Caco-2 (cell line): ENCODE data around the gene RUNX1. TPM values are rescaled to one million over a fixed set of nuclear protein-coding genes. Genes with fewer than 3 reads are reported as not detected.

Experiments used
- Bru-seq: library from RNA; stranded (reverse); fragments of 400-500 nt; gene quantifications from one replicate; lab custom pipeline; 2021; lab: Mats Ljungman, UMichigan
- BruChase-seq, 2 experiments: library from RNA; stranded (reverse); fragments of 400-500 nt; gene quantifications; one replicate each; lab custom pipeline; 2021; lab: Mats Ljungman, UMichigan
- BruUV-seq: library from RNA; stranded (reverse); fragments of 400-500 nt; replicated peaks from 2 replicates; lab custom pipeline; 2021; lab: Mats Ljungman, UMichigan
- CTCF ChIA-PET: fragments of 300-600 bp; sonication (Branson Sonifier 250); formaldehyde crosslinking; loops from one replicate; lab custom pipeline; 2022; ENCODE audit warnings: antibody characterized with exemption; lab: Charles Lee
- POLR2A ChIA-PET: fragments of 300-600 bp; sonication (Branson Sonifier 250); formaldehyde crosslinking; loops from one replicate; lab custom pipeline; 2022; ENCODE audit warnings: antibody characterized with exemption; lab: Charles Lee
- DNase-seq, 2 experiments: peaks; one replicate each; pipeline versions ENCODE4 v3.0.0 to v3.0.0-alpha.2; 2020 to 2022
- H3K27me3 ChIP-seq: replicated peaks from 2 replicates; pipeline ENCODE4 v1.6.0; 2011; ENCODE audit warnings: low read length; ENCODE audit not compliant: control insufficient read depth, insufficient read depth
- H3K36me3 ChIP-seq: 2 replicates; pipeline ENCODE4 v1.5.1; 2011; ENCODE audit warnings: low read length; ENCODE audit not compliant: control insufficient read depth, insufficient read depth
- H3K4me1 ChIP-seq: fragments of 250-450 bp; sonication (Bioruptor Pico); 2 replicates; pipeline ENCODE4 v1.5.1; 2020; ENCODE audit warnings: mild to moderate bottlenecking
- H3K4me3 ChIP-seq: 2 replicates; pipeline ENCODE4 v1.5.1; 2011; ENCODE audit warnings: low read depth, mild to moderate bottlenecking, control low read depth, low read length
- H3K9me3 ChIP-seq: fragments of 250-450 bp; sonication (Bioruptor Pico); 2 replicates; pipeline ENCODE4 v1.5.1; 2020; ENCODE audit warnings: mild to moderate bottlenecking, moderate library complexity
- H3K27ac Mint-ChIP-seq: one replicate; pipeline ENCODE4 v1.8.0; 2022; ENCODE audit warnings: mixed read lengths; ENCODE audit not compliant: unreplicated experiment
- H3K27me3 Mint-ChIP-seq: one replicate; pipeline ENCODE4 v1.8.0; 2022; ENCODE audit warnings: mixed read lengths; ENCODE audit not compliant: insufficient read depth, unreplicated experiment
- H3K36me3 Mint-ChIP-seq: one replicate; pipeline ENCODE4 v1.8.0; 2022; ENCODE audit warnings: mild to moderate bottlenecking, mixed read lengths; ENCODE audit not compliant: insufficient read depth, unreplicated experiment
- H3K4me1 Mint-ChIP-seq: one replicate; pipeline ENCODE4 v1.8.0; 2022; ENCODE audit warnings: low read depth, mixed read lengths; ENCODE audit not compliant: unreplicated experiment
- H3K4me3 Mint-ChIP-seq: one replicate; pipeline ENCODE4 v1.8.0; 2022; ENCODE audit warnings: mild to moderate bottlenecking, moderate library complexity, mixed read lengths; ENCODE audit not compliant: unreplicated experiment
- H3K9me3 Mint-ChIP-seq: one replicate; pipeline ENCODE4 v1.8.0; 2022; ENCODE audit warnings: mixed read lengths; ENCODE audit not compliant: unreplicated experiment
- CTCF ChIP-seq, 2 experiments: fragments of 200-600 bp in 1 of 2; IDR thresholded peaks; 1 replicate in 1 of 2; 2 replicates in 1 of 2; pipeline versions ENCODE4 v1.5.1 to v1.8.0; 2011 to 2022; ENCODE audit warnings: antibody characterized with exemption in 1 of 2, control low read depth in 1 of 2, inconsistent platforms in 1 of 2, low read depth in 1 of 2, low read length in 1 of 2, mild to moderate bottlenecking in 1 of 2, moderate library complexity in 1 of 2; ENCODE audit not compliant: insufficient read depth in 1 of 2, severe bottlenecking in 1 of 2, unreplicated experiment in 1 of 2
- intact Hi-C: fragments of 100-400 bp; cut with micrococcal nuclease; formaldehyde crosslinking; loops from one replicate; pipeline ENCODE4 v1.10.0; 2022; ENCODE audit not compliant: unreplicated experiment
- long read RNA-seq: library from polyadenylated mRNA; stranded (forward); transcript quantifications from one replicate; pipeline ENCODE4 v2.0.0, GENCODE V29; 2022
- total RNA-seq: library from RNA; stranded (reverse); gene quantifications from 2 replicates; pipeline ENCODE4 v1.2.3, GENCODE V29; 2022

The RUNX1 gene
- total RNA-seq (11.7 and 12.1 TPM in 2 replicates), Bru-seq, nascent RNA (percentile 56 among the genes with signal in this experiment), BruChase-seq, experiment 1, labeled RNA remaining after a 2-hour chase (percentile 50 among the genes with signal in this experiment), BruChase-seq, experiment 2, labeled RNA remaining after a 6-hour chase (percentile 47 among the genes with signal in this experiment)
- long read RNA-seq, partial matches to known transcripts = 0 of 9 reads
- long read RNA-seq, other reads (novel, unspliced or antisense) = 9 of 9 reads

- peaks cover 16% of the 10 kb centered on the region for H3K4me1 Mint-ChIP-seq
- H3K27me3 Mint-ChIP-seq = no peaks in the 10 kb centered on the region
- no peak within 1 kb of the TSS for H3K4me3 Mint-ChIP-seq
- POLR2A ChIA-PET = no interaction called here
- H3K9me3 ChIP-seq = no peaks in the 10 kb centered on the region
- no peak for DNase-seq
- no peak within 1 kb of the TSS for H3K4me3 ChIP-seq
- no peaks in the 10 kb centered on the region for H3K36me3 ChIP-seq
- no peaks in the 10 kb centered on the region for H3K36me3 Mint-ChIP-seq
- H3K27me3 ChIP-seq = no peaks in the 10 kb centered on the region
- no peak for TF ChIP-seq CTCF (IDR thresholded peaks at IDR 0.05; ENCODE audit: insufficient read depth in 1 of 2, low read depth in 1 of 2, low read length in 1 of 2, severe bottlenecking in 1 of 2, unreplicated experiment in 1 of 2)
- CTCF ChIA-PET = no interaction called here
- no peak within 1 kb of the TSS for H3K27ac Mint-ChIP-seq
- H3K9me3 Mint-ChIP-seq = no peaks in the 10 kb centered on the region
- H3K4me1 ChIP-seq = peaks cover 14% of the 10 kb centered on the region; the same call in 1 of the 2 replicates
- no TSS peak for BruUV-seq
- intact Hi-C loops = no loop called here
Measured at GRCh38 chr21:35048706-35049617, at the start of gene RUNX1. TSS of gene RUNX1 (minus strand) at chr21:35049302.

- H3K27me3 ChIP-seq = no peaks in the 10 kb centered on the region
- H3K4me1 Mint-ChIP-seq = no peaks in the 10 kb centered on the region
- no peak overlapping the region for H3K4me3 Mint-ChIP-seq
- ChIA-PET POLR2A (no interaction called here), CTCF (no interaction called here)
- no peaks in the 10 kb centered on the region for H3K9me3 ChIP-seq
- no peaks in the 10 kb centered on the region for H3K36me3 ChIP-seq
- H3K27ac Mint-ChIP-seq = no peak overlapping the region
- TF ChIP-seq CTCF (IDR thresholded peaks at IDR 0.05; ENCODE audit: insufficient read depth in 1 of 2, low read depth in 1 of 2, low read length in 1 of 2, severe bottlenecking in 1 of 2, unreplicated experiment in 1 of 2) = no peak
- H3K4me1 ChIP-seq = no peaks in the 10 kb centered on the region
- H3K27me3 Mint-ChIP-seq = no peaks in the 10 kb centered on the region
- DNase-seq = no peak
- H3K9me3 Mint-ChIP-seq = no peaks in the 10 kb centered on the region
- H3K4me3 ChIP-seq = no peak overlapping the region
- BruUV-seq = no TSS peak
- no peaks in the 10 kb centered on the region for H3K36me3 Mint-ChIP-seq
- intact Hi-C loops = no loop called here
Measured at GRCh38 chr21:35097525-35097924, 48.4 kb upstream of the RUNX1 start.

- TF ChIP-seq CTCF (IDR thresholded peaks at IDR 0.05; ENCODE audit: insufficient read depth in 1 of 2, low read depth in 1 of 2, low read length in 1 of 2, severe bottlenecking in 1 of 2, unreplicated experiment in 1 of 2) = no peak
- H3K27me3 Mint-ChIP-seq = no peaks in the 10 kb centered on the region
- no peak for DNase-seq
- Histone ChIP-seq H3K27me3 (no peaks in the 10 kb centered on the region), H3K4me1 (no peaks in the 10 kb centered on the region), H3K4me3 (no peak overlapping the region), H3K36me3 (no peaks in the 10 kb centered on the region), H3K9me3 (no peaks in the 10 kb centered on the region)
- BruUV-seq = no TSS peak
- no peak overlapping the region for H3K4me3 Mint-ChIP-seq
- H3K27ac Mint-ChIP-seq = no peak overlapping the region
- H3K36me3 Mint-ChIP-seq = no peaks in the 10 kb centered on the region
- H3K9me3 Mint-ChIP-seq = no peaks in the 10 kb centered on the region
- intact Hi-C loops = no loop called here
- POLR2A ChIA-PET = no interaction called here
- no peaks in the 10 kb centered on the region for H3K4me1 Mint-ChIP-seq
- CTCF ChIA-PET = no interaction called here
Measured at GRCh38 chr21:35096959-35097358, 47.9 kb upstream of the RUNX1 start.
